GM12892 (cell line): ENCODE results near the gene KRTAP10-9.

Experiments
- POLR2A ChIP-seq: IDR thresholded peaks from 2 replicates; pipeline ENCODE4 v1.6.1; 2011; ENCODE audit warnings: low read depth, low read length, control low read depth
- TAF1 ChIP-seq: IDR thresholded peaks from 2 replicates; pipeline ENCODE4 v1.6.1; 2011; ENCODE audit warnings: low read depth, mild to moderate bottlenecking, control low read depth, low read length, borderline replicate concordance

- no peak for TF ChIP-seq POLR2A
- no peak for TF ChIP-seq TAF1
Observed at GRCh38 chr21:44612029-44612486, 14.8 kb upstream of the KRTAP10-9 start, which contains the start of gene KRTAP10-8.
